ACC112 (cell line): ENCODE measurements around the gene PPP1R12A.
A peak's percentile ranks its signal among the peaks of the same experiment; 100 is the strongest.
"Not testable (repeated sequence)": the region's sequence is repeated elsewhere in the genome, so short reads cannot be mapped to it uniquely, and the experiment has no call there.

ENCODE experiments used
- H2AFZ ChIP-seq: fragments of 200-600 bp; sonication (generic); one replicate; pipeline ENCODE4 v1.6.0; 2017; ENCODE audit warnings: antibody characterized with exemption, low read length; ENCODE audit not compliant: unreplicated experiment
- H3K27ac ChIP-seq: fragments of 200-600 bp; sonication (generic); 2 replicates; pipeline ENCODE4 v1.5.1; 2014; ENCODE audit warnings: low read depth, mild to moderate bottlenecking, antibody characterized with exemption, low read length, moderate library complexity
- H3K27me3 ChIP-seq: fragments of 200-600 bp; sonication (generic); 2 replicates; pipeline ENCODE4 v1.6.1; 2014; ENCODE audit warnings: mild to moderate bottlenecking, antibody characterized with exemption, low read length, moderate library complexity, mixed read lengths; ENCODE audit not compliant: insufficient read depth
- H3K36me3 ChIP-seq: fragments of 200-600 bp; sonication (generic); 2 replicates; pipeline ENCODE4 v1.6.1; 2016; ENCODE audit warnings: mild to moderate bottlenecking, antibody characterized with exemption, low read length, moderate library complexity, mixed read lengths; ENCODE audit not compliant: insufficient read depth
- H3K4me1 ChIP-seq: fragments of 200-600 bp; sonication (generic); one replicate; pipeline ENCODE4 v1.6.1; 2016; ENCODE audit warnings: low read length, mixed read lengths; ENCODE audit not compliant: insufficient read depth, unreplicated experiment, control insufficient read depth
- H3K4me3 ChIP-seq: fragments of 200-600 bp; sonication (generic); 2 replicates; pipeline ENCODE4 v1.5.1; 2014; ENCODE audit warnings: mild to moderate bottlenecking, low read depth, low read length
- H3K79me2 ChIP-seq: fragments of 200-600 bp; sonication (generic); one replicate; pipeline ENCODE4 v1.6.0; 2016; ENCODE audit warnings: low read length; ENCODE audit not compliant: control insufficient read depth, unreplicated experiment, insufficient read depth

Gene PPP1R12A

GRCh38 chr12:79935021-79935623 lies at the start of gene PPP1R12A:
Gene PPP1R12A (minus strand): TSS chr12:79935097. CDS start chr12:79934931, 166 bp downstream.
- H3K27ac ChIP-seq: peak within 1 kb of the TSS; percentile 82
- H3K36me3 ChIP-seq: no peaks in the 10 kb centered on the region
- peaks cover 13% of the 10 kb centered on the region for H3K4me1 ChIP-seq
- H3K4me3 ChIP-seq: peak within 1 kb of the TSS; percentile 99
- peaks cover 67% of the 10 kb centered on the region for H3K79me2 ChIP-seq
- H2AFZ ChIP-seq: peak within 1 kb of the TSS; percentile 92
- H3K27me3 ChIP-seq: no peaks in the 10 kb centered on the region

- peaks cover 44% of the 10 kb centered on the region for H3K4me1 ChIP-seq
- H3K36me3 ChIP-seq: no peaks in the 10 kb centered on the region
- H2AFZ ChIP-seq: peak overlapping the region; percentile 57
- H3K27ac ChIP-seq: peak overlapping the region; percentile 59
- H3K27me3 ChIP-seq: no peaks in the 10 kb centered on the region
- no peaks in the 10 kb centered on the region for H3K79me2 ChIP-seq
- H3K4me3 ChIP-seq: peak overlapping the region; percentile 7; the same call in 1 of the 2 replicates
Measured at GRCh38 chr12:79983986-79984620, 49.2 kb upstream of the PPP1R12A start.

GRCh38 chr12:79983492-79983891 lies 48.6 kb upstream of the PPP1R12A start:
- Histone ChIP-seq H3K27me3 (no peaks in the 10 kb centered on the region), H2AFZ (peak overlapping the region; percentile 15), H3K36me3 (no peaks in the 10 kb centered on the region), H3K27ac (peak overlapping the region; percentile 59), H3K4me3 (peak overlapping the region; percentile 7; the same call in 1 of the 2 replicates), H3K79me2 (no peaks in the 10 kb centered on the region), H3K4me1 (peaks cover 39% of the 10 kb centered on the region)

- Histone ChIP-seq H3K27me3 (no peaks in the 10 kb centered on the region), H3K79me2 (no peaks in the 10 kb centered on the region), H2AFZ (no peak overlapping the region), H3K36me3 (no peaks in the 10 kb centered on the region), H3K4me3 (no peak overlapping the region), H3K4me1 (peaks cover 34% of the 10 kb centered on the region), H3K27ac (no peak overlapping the region)
Measured at GRCh38 chr12:79982086-79983062, 47.5 kb upstream of the PPP1R12A start.

GRCh38 chr12:79978692-79979091 lies 43.8 kb upstream of the PPP1R12A start:
- Histone ChIP-seq H3K27me3 (no peaks in the 10 kb centered on the region), H3K27ac (no peak overlapping the region), H3K4me1 (peaks cover 23% of the 10 kb centered on the region), H3K36me3 (no peaks in the 10 kb centered on the region), H3K79me2 (no peaks in the 10 kb centered on the region), H3K4me3 (no peak overlapping the region), H2AFZ (no peak overlapping the region)

- H3K4me3 ChIP-seq, H3K36me3 ChIP-seq, H3K27me3 ChIP-seq, H2AFZ ChIP-seq, H3K79me2 ChIP-seq, H3K27ac ChIP-seq: not testable (repeated sequence)
- peaks cover 16% of the 10 kb centered on the region for H3K4me1 ChIP-seq
Measured at GRCh38 chr12:79977856-79978460, 43.1 kb upstream of the PPP1R12A start.

GRCh38 chr12:79975143-79975542 lies 40.2 kb upstream of the PPP1R12A start:
- no peaks in the 10 kb centered on the region for H3K27me3 ChIP-seq
- H3K27ac ChIP-seq: no peak overlapping the region
- H3K4me3 ChIP-seq: no peak overlapping the region
- H2AFZ ChIP-seq: no peak overlapping the region
- H3K79me2 ChIP-seq: no peaks in the 10 kb centered on the region
- no peaks in the 10 kb centered on the region for H3K36me3 ChIP-seq
- peaks cover 4% of the 10 kb centered on the region for H3K4me1 ChIP-seq

GRCh38 chr12:79973801-79974200 lies 38.9 kb upstream of the PPP1R12A start:
- no peak overlapping the region for H3K27ac ChIP-seq

GRCh38 chr12:79964100-79964627 lies 29.3 kb upstream of the PPP1R12A start:
- Histone ChIP-seq H3K27ac (no peak overlapping the region), H3K36me3 (no peaks in the 10 kb centered on the region), H3K27me3 (no peaks in the 10 kb centered on the region), H3K79me2 (no peaks in the 10 kb centered on the region), H3K4me3 (no peak overlapping the region), H2AFZ (no peak overlapping the region), H3K4me1 (no peaks in the 10 kb centered on the region)

More at GRCh38 chr12:79973801-79974200, 38.9 kb upstream of the PPP1R12A start:
- no peaks in the 10 kb centered on the region for H3K36me3 ChIP-seq
- H3K79me2 ChIP-seq: no peaks in the 10 kb centered on the region
- no peak overlapping the region for H3K4me3 ChIP-seq
- H3K4me1 ChIP-seq: peaks cover 4% of the 10 kb centered on the region
- no peak overlapping the region for H2AFZ ChIP-seq
- no peaks in the 10 kb centered on the region for H3K27me3 ChIP-seq

- Histone ChIP-seq H3K27me3 (no peaks in the 10 kb centered on the region), H3K36me3 (no peaks in the 10 kb centered on the region), H3K4me1 (no peaks in the 10 kb centered on the region), H2AFZ (no peak overlapping the region), H3K27ac (no peak overlapping the region), H3K4me3 (no peak overlapping the region), H3K79me2 (no peaks in the 10 kb centered on the region)
Measured at GRCh38 chr12:79961411-79961810, 26.5 kb upstream of the PPP1R12A start.
